Gastrocnemius medialis (tissue), 4 donors: ENCODE measurements around the gene HOXD9.

Experiments used
- CTCF ChIP-seq, 5 experiments: fragments of 450-650 bp in 3 of 5; fragments of 200-600 bp in 2 of 5; sonication (generic) in 2 of 5; IDR thresholded peaks in 4 of 5; conservative IDR thresholded peaks in 1 of 5; 1 replicate in 4 of 5; 2 replicates in 1 of 5; pipeline ENCODE4 v1.5.1; 2016 to 2019; ENCODE audit warnings: antibody characterized with exemption in 5 of 5, mild to moderate bottlenecking in 3 of 5, moderate library complexity in 3 of 5
- POLR2A ChIP-seq, 2 donors: fragments of 450-650 bp; IDR thresholded peaks; one replicate each; pipeline ENCODE4 v1.6.1; 2017; ENCODE audit warnings: antibody characterized with exemption in 2 of 2, mild to moderate bottlenecking in 2 of 2, moderate library complexity in 2 of 2

GRCh38 chr2:176112375-176113302, 9.9 kb upstream of the HOXD9 start:
- TF ChIP-seq POLR2A (IDR thresholded peaks at IDR 0.05) = no peak
- TF ChIP-seq CTCF (IDR thresholded peaks at IDR 0.05 in 4 of 5, conservative IDR thresholded peaks at IDR 0.05 in 1 of 5) = no peak
